SJCRH30 (cell line): ENCODE results near the gene PTGIS. TPM values are rescaled to one million over a fixed set of nuclear protein-coding genes. Genes with fewer than 3 reads are reported as not detected.

Experiments used
- DNase-seq, 2 experiments: peaks; one replicate each; pipeline ENCODE4 v3.0.0-alpha.2; 2015 to 2020
- H3K27ac ChIP-seq: fragments of 250-450 bp; sonication (Bioruptor Pico); 2 replicates; pipeline ENCODE4 v1.5.1; 2020; ENCODE audit warnings: mild to moderate bottlenecking, moderate library complexity
- H3K27me3 ChIP-seq: fragments of 250-450 bp; sonication (Bioruptor Pico); 2 replicates; pipeline ENCODE4 v1.5.1; 2020; ENCODE audit warnings: mild to moderate bottlenecking, moderate library complexity
- H3K36me3 ChIP-seq: fragments of 250-450 bp; sonication (Bioruptor Pico); 2 replicates; pipeline ENCODE4 v1.5.1; 2020; ENCODE audit warnings: mild to moderate bottlenecking, moderate library complexity
- H3K4me1 ChIP-seq: fragments of 250-450 bp; sonication (Bioruptor Pico); 2 replicates; pipeline ENCODE4 v1.5.1; 2020; ENCODE audit warnings: mild to moderate bottlenecking, moderate library complexity
- H3K4me3 ChIP-seq: fragments of 250-450 bp; sonication (Bioruptor Pico); 2 replicates; pipeline ENCODE4 v1.5.1; 2020; ENCODE audit warnings: mild to moderate bottlenecking, moderate library complexity
- H3K9me3 ChIP-seq: fragments of 250-450 bp; sonication (Bioruptor Pico); replicated peaks from 2 replicates; pipeline ENCODE4 v1.5.1; 2020; ENCODE audit warnings: mild to moderate bottlenecking, moderate library complexity
- total RNA-seq: library from RNA; depleted of rRNA; stranded (reverse); fragments of >200 nt; shearing (Covaris generic); gene quantifications from 2 replicates; pipeline ENCODE4 v1.2.3, GENCODE V29; 2014; rRNA removed

The PTGIS gene
- total RNA-seq, 1 experiment from 2014 or later: 0.28 TPM

DNA sequence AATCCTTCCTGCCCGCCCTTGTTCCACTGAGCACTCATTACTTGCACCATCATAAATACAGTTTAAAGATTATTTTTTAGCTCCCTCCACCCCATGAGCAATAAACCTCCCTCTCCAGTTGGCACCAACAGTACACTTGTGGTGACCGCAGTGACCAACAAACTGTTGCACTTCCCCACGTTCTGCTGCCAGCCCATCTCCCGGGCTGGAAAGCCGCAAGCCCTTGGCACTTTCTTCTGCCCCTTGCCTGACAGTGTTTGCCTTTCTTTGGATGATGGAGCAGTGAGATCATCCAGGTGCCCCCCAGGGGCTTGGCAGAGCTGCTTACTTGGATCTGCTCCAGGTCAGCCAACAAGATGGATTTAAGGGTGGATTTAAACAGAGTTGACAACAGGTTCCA lies 107.0 kb downstream of the PTGIS start:
- 0 out of 2 replicates have a peak, but pooled peaks cover 18% of the 10 kb centered on the region for H3K27me3 ChIP-seq
- no peak overlapping the region for H3K27ac ChIP-seq
- H3K9me3 ChIP-seq: no peaks in the 10 kb centered on the region
- H3K4me1 ChIP-seq: no peaks in the 10 kb centered on the region
- no peak overlapping the region for H3K4me3 ChIP-seq
- no peak for DNase-seq
- no peaks in the 10 kb centered on the region for H3K36me3 ChIP-seq

DNA sequence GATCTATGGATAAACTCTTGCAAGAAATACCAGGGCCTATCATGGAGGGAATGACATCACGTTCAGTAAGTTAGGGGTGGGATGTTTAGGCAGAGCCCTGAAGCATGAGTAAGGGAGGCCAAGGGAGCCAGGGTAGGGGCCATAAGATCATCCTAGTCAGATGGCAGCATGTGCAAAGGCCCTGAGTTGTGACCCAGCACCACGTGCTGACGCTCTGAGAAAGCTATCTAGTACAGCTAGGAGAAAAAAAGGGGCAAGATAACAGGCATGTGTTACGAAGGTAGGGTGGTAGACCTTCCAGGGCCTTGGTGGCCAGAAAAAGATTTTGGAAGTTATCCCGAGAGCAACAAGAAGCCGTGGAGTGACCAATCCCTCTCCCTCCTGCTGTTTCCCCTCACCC lies 107.8 kb downstream of the PTGIS start:
- H3K27me3 ChIP-seq: 0 out of 2 replicates have a peak, but pooled peaks cover 18% of the 10 kb centered on the region
- H3K4me1 ChIP-seq: no peaks in the 10 kb centered on the region
- no peaks in the 10 kb centered on the region for H3K9me3 ChIP-seq
- H3K4me3 ChIP-seq: no peak overlapping the region
- H3K27ac ChIP-seq: no peak overlapping the region
- no peaks in the 10 kb centered on the region for H3K36me3 ChIP-seq
- no peak for DNase-seq

DNA sequence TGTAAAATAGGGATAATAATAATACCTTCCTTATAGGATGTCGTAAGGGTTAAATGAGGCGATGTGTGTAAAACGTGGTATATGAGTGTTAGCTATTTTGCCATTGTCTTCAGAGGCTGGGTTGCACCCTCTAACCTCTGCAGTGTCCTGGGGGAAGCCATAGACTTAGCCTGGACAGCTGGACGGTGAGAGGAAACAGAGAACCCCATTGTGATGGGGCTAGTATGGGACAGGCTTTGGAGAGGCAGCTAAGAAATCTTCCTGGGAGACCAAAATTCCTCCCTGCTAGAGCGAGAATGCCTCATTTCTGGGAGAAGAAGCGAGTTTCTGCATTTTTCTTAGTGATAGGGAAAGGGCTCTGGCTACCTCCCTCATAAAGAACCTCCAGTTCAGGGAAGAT lies 108.3 kb downstream of the PTGIS start:
- Histone ChIP-seq H3K27me3 (0 out of 2 replicates have a peak, but pooled peaks cover 18% of the 10 kb centered on the region), H3K27ac (no peak overlapping the region), H3K9me3 (no peaks in the 10 kb centered on the region), H3K36me3 (no peaks in the 10 kb centered on the region), H3K4me3 (no peak overlapping the region), H3K4me1 (no peaks in the 10 kb centered on the region)
- DNase-seq: peak in 1 of 2 experiments; percentile 51

DNA sequence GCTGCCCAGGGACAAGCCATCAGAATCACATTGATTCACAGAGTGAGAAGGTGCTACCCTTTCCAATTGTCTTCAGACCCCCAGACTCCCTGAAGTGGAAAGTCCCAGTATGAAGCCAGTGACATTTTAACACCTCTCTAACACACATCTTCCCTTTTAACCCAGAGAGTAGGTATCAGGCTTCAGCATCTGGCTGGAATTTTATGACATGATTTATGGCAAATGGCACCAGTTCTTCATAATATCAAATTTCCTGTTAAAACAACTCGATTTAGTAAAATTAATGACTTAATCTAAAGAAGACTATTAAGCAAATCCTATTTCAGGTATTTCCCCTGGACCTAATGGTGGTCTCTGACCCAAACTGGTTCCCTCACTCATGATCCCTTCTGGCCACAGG lies 110.5 kb downstream of the PTGIS start:
- Histone ChIP-seq H3K27ac (no peak overlapping the region), H3K9me3 (no peaks in the 10 kb centered on the region), H3K27me3 (0 out of 2 replicates have a peak, but pooled peaks cover 18% of the 10 kb centered on the region), H3K4me3 (no peak overlapping the region), H3K4me1 (no peaks in the 10 kb centered on the region), H3K36me3 (no peaks in the 10 kb centered on the region)
- DNase-seq: no peak

DNA sequence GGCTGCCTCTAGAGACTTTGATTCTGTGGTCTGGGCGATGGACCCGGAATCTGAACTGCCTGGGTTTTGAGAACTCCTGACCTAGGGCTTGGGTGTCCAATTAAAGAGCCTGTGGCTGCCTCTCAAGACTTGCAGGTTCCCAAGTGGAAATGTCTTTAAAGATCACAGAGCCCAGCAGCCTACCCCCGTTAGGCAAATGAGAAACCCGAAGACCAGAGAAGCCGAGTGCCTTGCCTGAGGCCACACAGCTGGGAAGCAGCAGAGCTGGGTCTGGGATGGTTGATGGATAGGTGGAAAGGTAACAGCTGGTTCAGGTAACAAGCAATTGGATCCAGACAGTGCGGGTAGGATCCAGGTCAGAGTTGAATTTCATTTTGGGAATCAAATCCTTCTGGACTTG lies 111.3 kb downstream of the PTGIS start:
- Histone ChIP-seq H3K4me3 (no peak overlapping the region), H3K27ac (no peak overlapping the region), H3K4me1 (no peaks in the 10 kb centered on the region; the same call in 1 of the 2 replicates), H3K27me3 (0 out of 2 replicates have a peak, but pooled peaks cover 18% of the 10 kb centered on the region), H3K9me3 (no peaks in the 10 kb centered on the region), H3K36me3 (no peaks in the 10 kb centered on the region)
- DNase-seq: no peak

- no peaks in the 10 kb centered on the region for H3K36me3 ChIP-seq
- H3K4me3 ChIP-seq: no peak overlapping the region
- no peak for DNase-seq
- H3K27me3 ChIP-seq: 0 out of 2 replicates have a peak, but pooled peaks cover 11% of the 10 kb centered on the region
- H3K9me3 ChIP-seq: no peaks in the 10 kb centered on the region
- H3K27ac ChIP-seq: no peak overlapping the region
- H3K4me1 ChIP-seq: peaks cover 5% of the 10 kb centered on the region
Observed at GRCh38 chr20:49455691-49456090, 112.2 kb downstream of the PTGIS start.

Other genes starting within 250 kb of the PTGIS start
- 0.10 and 0.30 TPM in 2 replicates for gene KCNB1, start 85.5 kb downstream of the PTGIS start, total RNA-seq
- 79.6 and 81.1 TPM in 2 replicates for gene B4GALT5, start 145.7 kb upstream of the PTGIS start, total RNA-seq
- 7.4 and 10.2 TPM in 2 replicates for gene SLC9A8, start 244.7 kb upstream of the PTGIS start, total RNA-seq